LNCAP (cell line): ENCODE results near the gene RNF11.
A peak's percentile ranks its signal among the peaks of the same experiment; 100 is the strongest.

Experiments
- CTCF ChIP-seq: fragments of 450-650 bp; IDR thresholded peaks from 2 replicates; pipeline ENCODE4 v1.5.1; 2017; ENCODE audit warnings: mild to moderate bottlenecking

The RNF11 gene

GRCh38 chr1:51235673-51236530, at the start of gene RNF11:
TSS of gene RNF11 (plus strand) at chr1:51236273. CDS start at chr1:51236757, 484 bp downstream.
- TF ChIP-seq CTCF: no peak

GRCh38 chr1:51188230-51188629, 47.8 kb upstream of the RNF11 start:
- TF ChIP-seq CTCF: no peak

GRCh38 chr1:51189421-51190073, 46.5 kb upstream of the RNF11 start:
- TF ChIP-seq CTCF: peak; percentile 99

GRCh38 chr1:51190961-51191360, 45.1 kb upstream of the RNF11 start:
- no peak for TF ChIP-seq CTCF

- peak; percentile 82 for TF ChIP-seq CTCF
These were observed 43.7 kb upstream of the RNF11 start for GRCh38 chr1:51192213-51192843.

GRCh38 chr1:51193564-51193963, 42.5 kb upstream of the RNF11 start:
- TF ChIP-seq CTCF: no peak

GRCh38 chr1:51203121-51203873, 32.8 kb upstream of the RNF11 start:
- no peak for TF ChIP-seq CTCF
